ENCODE results near the gene NLRP4.

DNA sequence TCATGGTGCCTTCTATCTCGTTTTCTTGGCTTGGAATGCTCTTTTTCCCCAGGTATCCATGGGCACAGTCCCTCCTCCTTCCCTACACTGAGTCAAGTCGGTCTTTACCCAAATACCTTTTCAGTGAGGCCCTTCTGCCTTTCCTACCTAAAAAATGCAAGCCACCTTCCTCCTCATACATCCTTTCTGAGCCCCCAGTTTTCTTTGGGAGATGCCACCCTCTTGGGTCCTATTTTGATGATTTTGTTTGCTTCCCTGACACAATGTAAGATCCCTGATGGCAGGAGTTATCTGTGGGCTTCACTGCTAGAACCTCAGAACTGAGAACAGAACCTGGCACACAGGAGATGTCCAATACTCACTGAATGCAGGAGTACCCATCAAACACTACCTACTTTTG lies 73.5 kb downstream of the NLRP4 start:
- TF ChIP-seq TAF1 (IDR thresholded peaks at IDR 0.05; ENCODE audit: borderline replicate concordance, low read depth, low read length) (no peak), POLR2A (IDR thresholded peaks at IDR 0.05; ENCODE audit: low read depth, low read length) (no peak)
